D721Med (cell line): Measurements from ENCODE around the gene PPFIA3.

Experiments
- DNase-seq: peaks from one replicate; pipeline ENCODE4 v3.0.0; 2011; ENCODE audit warnings: low spot score; ENCODE audit not compliant: insufficient read length
- FAIRE-seq: peaks from 2 replicates; lab custom pipeline; 2011; peaks lifted over from hg19 to GRCh38; lab: Jason Lieb, UNC
- CTCF ChIP-seq: IDR thresholded peaks from 2 replicates; pipeline ENCODE4 v1.5.1; 2012; ENCODE audit warnings: mild to moderate bottlenecking, control low read depth; ENCODE audit not compliant: insufficient read depth; ENCODE audit errors: missing control alignments

The PPFIA3 gene

GRCh38 chr19:49092686-49093085 lies 26.7 kb upstream of the PPFIA3 start:
- TF ChIP-seq CTCF: no peak
- FAIRE-seq (no peak), DNase-seq (no peak)

GRCh38 chr19:49094505-49095482 lies 24.6 kb upstream of the PPFIA3 start:
- TF ChIP-seq CTCF: no peak
- DNase-seq (no peak), FAIRE-seq (no peak)

GRCh38 chr19:49097453-49098288 lies 21.7 kb upstream of the PPFIA3 start:
- FAIRE-seq (no peak), DNase-seq (peak; percentile 78)
- TF ChIP-seq CTCF: peak; percentile 96

- no peak for FAIRE-seq
Observed at GRCh38 chr19:49098795-49099194, 20.5 kb upstream of the PPFIA3 start.

GRCh38 chr19:49101160-49101559 lies 18.2 kb upstream of the PPFIA3 start:
- no peak for TF ChIP-seq CTCF
- DNase-seq (no peak), FAIRE-seq (no peak)

More at GRCh38 chr19:49098795-49099194, 20.5 kb upstream of the PPFIA3 start:
- DNase-seq: no peak
- no peak for TF ChIP-seq CTCF

- DNase-seq: no peak
- FAIRE-seq: no peak
- TF ChIP-seq CTCF: no peak
Observed at GRCh38 chr19:49102303-49102702, 17.0 kb upstream of the PPFIA3 start.
